NCI-H69 (cell line): ENCODE data around the gene PCDHGC5.

ENCODE experiments used
- DNase-seq: peaks from one replicate; lab custom pipeline; 2025; lab: John Stamatoyannopoulos, UW

The PCDHGC5 gene

GRCh38 chr5:141512911-141513626 is 24.2 kb downstream of the PCDHGC5 start:
- peak; percentile 74 for DNase-seq

- peak; percentile 95 for DNase-seq
Observed at GRCh38 chr5:141513627-141514329, 24.9 kb downstream of the PCDHGC5 start.

GRCh38 chr5:141514330-141515133 is 25.7 kb downstream of the PCDHGC5 start:
- DNase-seq, result peak; percentile 95

- DNase-seq, result no peak
Observed at GRCh38 chr5:141515141-141515540, 26.3 kb downstream of the PCDHGC5 start.

GRCh38 chr5:141515946-141516671 is 27.2 kb downstream of the PCDHGC5 start:
- no peak for DNase-seq

GRCh38 chr5:141516672-141517025 is 27.8 kb downstream of the PCDHGC5 start:
- DNase-seq, result no peak

DNA sequence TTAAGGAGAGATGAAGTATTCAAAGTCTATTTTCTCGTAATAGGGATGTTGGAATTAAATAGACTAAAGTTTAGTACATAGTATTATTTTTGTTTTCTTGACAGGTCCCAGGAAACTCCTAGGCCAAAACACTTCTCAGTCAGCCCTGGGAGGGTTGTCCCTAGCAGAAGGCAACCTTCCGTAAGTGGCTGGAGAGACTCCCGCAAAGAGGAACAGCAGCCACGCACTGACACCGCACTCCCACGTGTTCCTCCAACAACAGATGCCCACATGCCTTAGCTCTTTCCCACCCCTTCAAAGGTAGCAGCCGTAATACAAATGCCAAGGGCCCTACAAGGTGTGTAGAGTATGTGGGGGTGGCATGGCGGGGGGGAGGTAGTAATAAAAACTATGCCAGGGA is 28.4 kb downstream of the PCDHGC5 start:
- no peak for DNase-seq

- no peak for DNase-seq
Observed at GRCh38 chr5:141517880-141518617, 29.2 kb downstream of the PCDHGC5 start.

- DNase-seq, result no peak
Observed at GRCh38 chr5:141518618-141519015, 29.7 kb downstream of the PCDHGC5 start.

DNA sequence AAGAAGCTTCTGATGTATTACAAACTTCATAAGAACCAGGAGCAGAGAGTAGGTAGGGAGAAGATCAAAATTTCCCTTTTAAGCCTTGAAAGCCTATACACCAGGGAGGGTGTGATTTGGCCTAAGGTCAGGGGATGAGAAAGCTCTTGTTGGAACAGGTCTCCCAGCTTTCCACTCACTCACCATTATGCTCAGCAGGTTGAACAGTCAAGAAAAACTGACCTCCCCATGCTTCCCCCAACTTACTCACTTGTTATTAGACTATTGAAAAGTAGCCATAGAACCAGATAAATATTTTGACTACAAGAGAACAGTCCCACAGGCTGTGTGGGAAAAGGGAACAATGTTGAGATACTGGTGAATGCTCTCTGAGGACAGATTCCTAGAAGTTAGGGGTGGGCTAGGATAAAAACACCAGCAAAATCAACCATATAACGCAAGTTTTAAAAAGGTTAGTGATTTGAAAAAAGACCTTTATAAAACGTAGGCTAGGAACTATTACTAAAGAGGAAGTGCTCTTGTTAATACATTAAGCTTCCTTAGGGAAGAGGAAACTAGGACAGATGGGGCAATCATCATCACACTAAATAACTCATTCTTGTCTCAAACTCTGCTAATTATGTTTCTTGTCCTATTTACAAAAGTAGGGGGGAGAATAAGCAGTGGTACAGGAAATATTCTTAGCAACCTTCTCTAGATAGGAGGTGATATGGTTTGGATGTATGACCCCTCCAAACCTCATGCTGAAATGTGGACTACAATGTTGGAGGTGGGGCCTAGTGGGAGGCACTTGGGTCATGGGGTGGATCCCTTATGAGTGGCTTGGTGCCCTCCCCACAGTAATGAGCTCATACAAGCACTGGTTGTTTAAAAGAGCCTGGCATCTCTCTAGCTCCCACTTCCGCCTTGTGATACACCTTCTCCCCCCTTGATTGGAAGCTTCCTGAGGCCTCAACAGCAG is 31.0 kb downstream of the PCDHGC5 start:
- DNase-seq, result no peak

DNA sequence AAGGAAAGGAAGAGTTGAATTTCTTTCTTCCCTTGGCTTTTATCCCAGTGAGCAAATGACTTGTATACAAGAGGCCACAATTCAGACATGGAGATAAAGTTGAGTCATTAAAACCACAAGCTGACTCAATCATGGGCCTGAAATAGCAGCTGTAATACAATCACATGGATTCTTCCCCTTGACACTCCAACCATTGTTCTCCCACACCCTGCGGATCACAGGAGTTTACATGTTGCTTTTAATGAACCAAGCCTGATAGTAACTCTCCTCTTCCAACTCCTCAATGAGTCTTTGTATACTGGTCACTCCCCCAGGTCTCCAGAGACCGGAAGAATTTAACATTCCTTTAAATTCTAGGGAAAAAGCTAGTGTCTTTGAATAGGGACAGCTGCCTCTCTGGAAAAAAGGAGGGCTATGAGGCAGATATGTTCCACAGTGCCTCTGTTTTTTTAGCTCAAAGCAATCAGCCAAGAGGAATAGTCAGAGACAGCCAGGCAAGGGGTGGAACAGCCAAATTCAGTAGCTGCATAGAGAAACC is 32.4 kb downstream of the PCDHGC5 start:
- no peak for DNase-seq

DNA sequence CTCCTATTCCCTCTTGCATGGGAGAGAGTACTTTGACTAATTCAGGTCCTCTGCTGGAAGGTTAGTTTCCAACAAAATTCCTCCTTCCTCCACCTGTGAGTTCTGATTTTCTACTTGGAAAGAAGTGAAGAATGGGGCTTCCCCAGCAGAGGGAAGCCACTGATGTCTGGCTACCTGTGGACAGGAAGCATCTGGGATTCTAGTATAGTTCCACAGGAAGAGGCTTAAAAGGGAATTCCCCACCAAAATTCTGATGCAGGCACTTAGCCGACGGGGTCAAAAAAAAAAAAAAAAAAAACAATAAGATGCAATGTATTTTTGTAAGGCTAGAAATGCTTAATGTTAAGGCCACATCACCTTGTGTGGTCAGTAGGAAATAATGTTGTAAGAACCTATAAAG is 33.4 kb downstream of the PCDHGC5 start:
- no peak for DNase-seq

DNA sequence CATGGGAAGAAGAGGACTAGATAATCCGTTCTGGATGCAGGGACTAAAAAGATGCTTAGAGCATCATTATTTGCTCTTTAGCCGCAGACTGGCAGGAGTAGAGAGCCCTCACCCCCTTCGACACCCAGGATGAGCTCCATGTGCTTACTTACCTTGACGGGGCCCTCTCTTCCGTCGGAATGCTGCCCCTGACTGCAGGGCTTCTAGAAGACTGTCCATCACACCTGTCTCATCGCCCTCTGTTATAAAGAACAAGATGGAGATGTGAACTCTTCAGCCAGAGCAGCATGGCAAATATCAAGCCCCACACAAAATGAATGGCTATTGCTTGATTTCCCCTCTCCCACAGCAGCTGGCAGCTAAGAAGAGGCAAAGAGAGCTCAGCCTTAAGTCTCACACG is 35.1 kb downstream of the PCDHGC5 start:
- no peak for DNase-seq

- DNase-seq, result peak; percentile 90
Observed at GRCh38 chr5:141524604-141525597, 36.0 kb downstream of the PCDHGC5 start.

DNA sequence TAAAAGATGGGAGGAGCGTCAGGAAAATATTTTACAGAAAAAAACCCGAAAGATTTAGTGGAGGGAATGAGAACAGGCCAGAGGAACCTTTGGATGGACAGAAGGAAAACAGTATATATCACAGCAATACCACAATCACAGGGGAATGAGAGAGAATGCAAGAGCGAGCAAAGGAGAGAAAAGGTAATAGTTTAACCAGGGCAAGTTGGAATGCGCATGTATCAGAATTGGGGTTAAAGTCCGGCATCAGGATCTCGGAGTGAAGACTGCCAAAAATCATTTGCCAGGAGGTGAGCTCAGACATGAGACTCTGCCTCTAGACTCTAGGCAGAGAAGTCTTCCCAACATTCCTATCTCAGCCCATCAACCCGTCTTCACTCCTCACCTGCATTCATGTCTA is 36.8 kb downstream of the PCDHGC5 start:
- no peak for DNase-seq

DNA sequence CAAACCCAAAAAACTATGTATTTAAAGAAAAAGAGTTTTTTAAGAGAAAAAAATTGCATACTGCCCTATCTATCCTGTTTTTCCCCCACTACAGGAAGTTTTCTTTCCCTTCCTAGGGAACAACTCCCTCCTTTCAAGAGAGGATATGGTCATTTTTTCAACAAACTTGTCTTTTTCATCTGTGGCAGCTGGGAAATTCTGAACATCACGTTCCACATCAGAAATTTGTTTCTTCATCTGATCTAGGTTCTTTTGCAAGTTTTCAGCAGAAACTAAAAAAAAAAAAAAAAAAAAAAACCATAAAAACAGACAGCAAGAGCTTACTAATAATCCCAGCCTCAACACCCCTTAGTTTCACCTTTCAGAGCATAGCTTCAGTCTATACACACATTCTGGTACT is 38.5 kb downstream of the PCDHGC5 start:
- no peak for DNase-seq

- DNase-seq, result no peak
Observed at GRCh38 chr5:141528291-141528984, 39.6 kb downstream of the PCDHGC5 start.

GRCh38 chr5:141529002-141529401 is 40.1 kb downstream of the PCDHGC5 start:
- DNase-seq, result no peak
